ENCODE measurements around the gene NKRF.

DNA sequence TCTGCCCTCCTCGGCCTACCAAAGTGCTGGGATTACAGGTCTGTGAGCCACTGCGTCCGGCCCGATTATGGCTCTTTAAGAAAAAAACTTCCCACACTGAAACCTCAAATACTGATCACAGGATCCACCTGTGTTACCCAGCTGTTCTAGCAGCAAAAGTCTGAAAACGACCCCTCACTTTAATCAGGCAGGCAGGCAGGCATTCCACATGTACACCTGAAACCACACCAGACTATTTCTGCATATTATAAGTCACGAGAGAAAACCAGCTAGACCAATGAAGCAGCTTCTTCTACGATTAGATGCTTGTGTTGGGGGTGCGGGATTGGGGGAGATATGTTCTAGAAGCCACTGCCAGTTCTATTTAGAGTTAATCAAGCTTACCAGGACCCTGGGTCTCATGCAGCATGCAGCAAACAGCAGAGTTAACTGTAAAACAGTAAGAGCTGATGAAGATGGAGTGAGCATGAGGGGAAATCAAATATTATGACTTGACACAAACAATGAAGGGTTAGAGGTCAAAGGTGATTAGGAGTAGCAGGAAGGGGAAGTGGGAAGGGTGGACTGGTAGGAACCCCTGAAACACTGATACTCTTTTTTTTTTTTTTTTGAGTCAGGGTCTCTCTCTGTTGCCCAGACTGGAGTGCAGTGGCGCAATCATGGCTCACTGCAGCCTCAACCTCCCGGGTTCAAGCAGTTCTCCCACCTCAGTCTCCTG is 18.9 kb upstream of the NKRF start:
- no peak for TF ChIP-seq SIN3A (conservative IDR thresholded peaks at IDR 0.05 in 1 of 2, IDR thresholded peaks at IDR 0.05 in 1 of 2; ENCODE audit: low read depth in 1 of 2, low read length in 2 of 2)
- TF ChIP-seq EZH2 (IDR thresholded peaks at IDR 0.05; ENCODE audit: low read depth, low read length, severe bottlenecking): no peak
- no peak for TF ChIP-seq RFX5 (IDR thresholded peaks at IDR 0.05; ENCODE audit: borderline replicate concordance, low read depth, low read length)
- no peak for TF ChIP-seq CBX5 (IDR thresholded peaks at IDR 0.05; ENCODE audit: low read depth, low read length)
- TF ChIP-seq JUN (IDR thresholded peaks at IDR 0.05; ENCODE audit: low read depth, low read length): no peak
- TF ChIP-seq, protein P1, sequence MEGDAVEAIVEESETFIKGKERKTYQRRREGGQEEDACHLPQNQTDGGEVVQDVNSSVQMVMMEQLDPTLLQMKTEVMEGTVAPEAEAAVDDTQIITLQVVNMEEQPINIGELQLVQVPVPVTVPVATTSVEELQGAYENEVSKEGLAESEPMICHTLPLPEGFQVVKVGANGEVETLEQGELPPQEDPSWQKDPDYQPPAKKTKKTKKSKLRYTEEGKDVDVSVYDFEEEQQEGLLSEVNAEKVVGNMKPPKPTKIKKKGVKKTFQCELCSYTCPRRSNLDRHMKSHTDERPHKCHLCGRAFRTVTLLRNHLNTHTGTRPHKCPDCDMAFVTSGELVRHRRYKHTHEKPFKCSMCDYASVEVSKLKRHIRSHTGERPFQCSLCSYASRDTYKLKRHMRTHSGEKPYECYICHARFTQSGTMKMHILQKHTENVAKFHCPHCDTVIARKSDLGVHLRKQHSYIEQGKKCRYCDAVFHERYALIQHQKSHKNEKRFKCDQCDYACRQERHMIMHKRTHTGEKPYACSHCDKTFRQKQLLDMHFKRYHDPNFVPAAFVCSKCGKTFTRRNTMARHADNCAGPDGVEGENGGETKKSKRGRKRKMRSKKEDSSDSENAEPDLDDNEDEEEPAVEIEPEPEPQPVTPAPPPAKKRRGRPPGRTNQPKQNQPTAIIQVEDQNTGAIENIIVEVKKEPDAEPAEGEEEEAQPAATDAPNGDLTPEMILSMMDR (IDR thresholded peaks at IDR 0.05; ENCODE audit: control extremely low read depth in 1 of 3, insufficient read depth in 1 of 3, low read depth in 1 of 3, low read length in 3 of 3): no peak
- no peak for TF ChIP-seq POLR2AphosphoS5 (IDR thresholded peaks at IDR 0.05; ENCODE audit: low read depth, low read length)

Measured in H1 (cell line).